Left colon (tissue), 2 donors: ENCODE data around the gene EGR1. TPM values are rescaled to one million over a fixed set of nuclear protein-coding genes. Genes with fewer than 3 reads are reported as not detected.
A peak's percentile ranks its signal among the peaks of the same experiment; 100 is the strongest.

ENCODE experiments used
- ATAC-seq: fragments of 200-7000 bp; cut with Tn5 transposase; one replicate; pipeline ENCODE4 v1.9.1; 2020; ENCODE audit warnings: mild to moderate bottlenecking, moderate library complexity
- DNase-seq, 2 donors: peaks; one replicate each; pipeline ENCODE4 v3.0.0-alpha.2; 2020
- intact Hi-C, 2 donors: fragments of 100-400 bp; cut with DNase I in 1 of 2; cut with micrococcal nuclease in 1 of 2; formaldehyde crosslinking; loops; one replicate each; pipeline versions ENCODE4 v1.11.2 to v1.14.0; 2022; cut with DNase I, micrococcal nuclease
- total RNA-seq, 2 donors: library from RNA; stranded (reverse); fragmentation: NEBNext Ultra II Directional; extraction: Animal tissue kit (Norgen Biotek cat#: 25700); gene quantifications; one replicate each; pipeline ENCODE4 v1.2.1, GENCODE V29; 2021
- donor health status: DM: no; HTN: no; CAD: no.
- donor health status: DM: yes; HTN: yes; CAD: no.

The EGR1 gene
- total RNA-seq, 2 donors from 2014 or later = 29.8 to 102 TPM

DNA sequence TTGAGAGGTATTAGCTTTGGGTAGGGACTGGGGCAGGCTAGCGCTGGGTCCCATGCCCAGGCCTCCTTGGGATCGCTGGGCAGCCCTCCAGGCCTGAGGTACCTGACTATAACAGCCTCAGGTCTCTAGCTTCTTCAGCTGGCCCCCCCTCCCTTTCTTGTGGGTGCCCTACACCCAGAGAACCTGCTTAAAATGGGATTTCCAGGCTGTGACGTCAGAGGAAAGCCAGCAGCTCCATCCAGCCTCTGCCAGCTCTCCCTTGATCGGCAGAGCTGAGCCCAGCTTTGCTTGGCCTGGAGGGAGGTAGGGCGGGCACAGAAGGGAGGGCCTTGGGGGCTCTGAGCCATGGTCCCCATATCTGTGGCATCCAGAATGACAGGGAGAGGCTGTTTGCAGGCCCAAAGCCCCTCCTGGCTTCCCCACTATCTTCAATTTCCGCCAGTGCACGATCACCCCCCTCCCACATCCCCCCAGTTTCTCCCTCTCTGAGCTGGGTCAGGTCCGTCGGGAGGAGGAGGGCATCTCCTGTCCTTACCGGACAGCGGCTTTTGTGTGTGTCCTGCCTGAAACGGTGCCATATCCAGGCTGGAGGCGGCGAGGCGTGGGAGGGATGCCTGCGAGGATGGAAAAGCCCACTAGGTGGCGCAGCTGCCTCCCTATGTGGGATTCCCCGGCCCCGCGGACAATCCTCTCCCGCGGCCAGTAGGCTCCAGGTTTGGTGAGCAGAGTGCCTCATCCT is 15.6 kb upstream of the EGR1 start:
- DNase-seq (peak; percentile 73 to 93), ATAC-seq (peak; percentile 97)
- intact Hi-C loops = loop anchor here (5.0 to 10.0 kb wide), 2 partner anchors 53 to 55 kb away; no protein-coding TSS in a partner anchor

- intact Hi-C loops = loop anchor here in 1 of 2 donors (5.0 kb wide), 1 partner anchor 51 kb away; no protein-coding TSS in a partner anchor
- DNase-seq (no peak), ATAC-seq (no peak)
Measured at GRCh38 chr5:138450971-138451370, 14.3 kb upstream of the EGR1 start.

DNA sequence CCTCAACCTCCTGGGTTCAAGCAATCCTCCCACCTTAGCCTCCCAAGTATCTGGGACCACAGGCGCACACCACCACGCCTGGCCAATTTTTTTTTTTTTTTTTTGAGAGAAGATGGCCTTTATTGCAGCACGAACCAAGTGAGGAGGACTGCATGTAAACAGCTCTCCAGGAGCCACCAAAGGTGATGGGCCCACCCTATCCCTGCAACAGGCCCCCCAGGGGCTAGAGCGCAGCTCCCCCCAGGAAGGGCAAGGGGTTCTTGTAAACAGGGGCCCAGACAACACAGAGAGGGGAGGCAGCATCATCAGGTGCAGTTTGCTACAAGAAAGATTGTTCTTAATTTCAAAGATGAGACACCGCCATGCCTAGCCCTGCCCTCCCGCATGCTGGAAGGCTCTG is 12.6 kb upstream of the EGR1 start:
- intact Hi-C loops = loop anchor here in 1 of 2 donors (5.0 kb wide), 1 partner anchor 50 kb away; no protein-coding TSS in a partner anchor
- ATAC-seq = no peak
- no peak for DNase-seq

GRCh38 chr5:138453590-138453989 is 11.7 kb upstream of the EGR1 start:
- intact Hi-C loops = loop anchor here in 1 of 2 donors (5.0 kb wide), 1 partner anchor 49 kb away; no protein-coding TSS in a partner anchor
- DNase-seq (no peak), ATAC-seq (no peak)

GRCh38 chr5:138454121-138454520 is 11.2 kb upstream of the EGR1 start:
- ATAC-seq (no peak), DNase-seq (no peak)
- intact Hi-C loops = loop anchor here in 1 of 2 donors (5.0 kb wide), 1 partner anchor 48 kb away; no protein-coding TSS in a partner anchor

DNA sequence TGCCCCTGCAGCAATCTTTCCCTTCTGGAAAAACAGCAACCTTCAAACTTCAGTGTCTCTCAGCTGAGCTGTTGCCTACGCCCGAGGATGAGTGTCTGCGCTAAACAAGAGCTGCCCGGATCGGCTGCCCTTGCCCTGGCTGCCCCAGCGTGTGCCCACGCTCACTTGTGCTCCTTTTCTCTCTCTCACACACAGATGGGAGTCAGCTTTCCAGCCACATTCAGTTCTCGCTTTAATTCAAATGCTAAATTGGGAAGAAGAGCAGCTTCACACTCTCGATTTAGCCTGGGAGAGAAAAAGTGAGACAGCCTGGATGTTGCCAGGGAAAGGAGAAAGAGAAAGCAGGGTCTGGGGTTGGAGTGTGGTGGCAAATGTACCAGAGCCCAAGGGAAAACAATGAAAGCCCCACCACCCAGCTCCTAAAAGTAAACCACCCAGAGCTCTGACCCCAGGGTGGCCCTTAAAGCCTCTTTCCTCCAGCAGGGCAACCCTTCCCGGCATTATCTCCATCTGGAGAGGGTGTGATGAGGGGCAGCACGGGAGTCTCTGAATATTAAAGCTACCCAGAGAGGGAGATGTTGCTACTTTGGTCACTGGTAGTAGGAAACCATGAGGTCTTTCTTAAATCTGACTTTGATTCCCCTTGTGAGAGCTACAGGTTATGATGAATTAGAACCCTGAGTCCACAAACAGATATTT is 9.9 kb upstream of the EGR1 start:
- DNase-seq = no peak
- no peak for ATAC-seq

GRCh38 chr5:138457531-138458275 is 7.6 kb upstream of the EGR1 start:
- intact Hi-C loops = no loop called here
- no peak for ATAC-seq
- DNase-seq = no peak

More for the DNA sequence above, 9.9 kb upstream of the EGR1 start:
- intact Hi-C loops = no loop called here

DNA sequence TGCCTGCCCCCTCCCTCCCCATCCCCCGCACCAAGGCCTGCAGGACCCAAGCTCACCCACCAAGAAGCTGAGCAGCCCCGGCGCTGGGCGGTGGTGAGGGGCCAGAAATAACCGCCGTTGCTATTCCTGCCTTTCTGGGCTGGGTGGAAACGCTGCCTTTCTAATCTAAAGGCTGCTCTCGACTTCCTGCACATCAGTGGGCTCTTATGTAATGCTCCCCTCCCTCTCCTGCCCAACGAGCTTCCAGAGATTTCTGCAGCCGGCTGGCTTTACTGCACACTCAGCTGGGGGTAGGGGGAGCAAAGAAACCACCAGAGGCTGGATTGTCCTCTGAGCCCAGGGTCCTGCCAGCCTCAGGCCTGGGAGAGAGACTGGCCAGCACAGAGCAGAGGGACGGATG is 6.9 kb upstream of the EGR1 start:
- ATAC-seq (no peak), DNase-seq (no peak)
- intact Hi-C loops = no loop called here

DNA sequence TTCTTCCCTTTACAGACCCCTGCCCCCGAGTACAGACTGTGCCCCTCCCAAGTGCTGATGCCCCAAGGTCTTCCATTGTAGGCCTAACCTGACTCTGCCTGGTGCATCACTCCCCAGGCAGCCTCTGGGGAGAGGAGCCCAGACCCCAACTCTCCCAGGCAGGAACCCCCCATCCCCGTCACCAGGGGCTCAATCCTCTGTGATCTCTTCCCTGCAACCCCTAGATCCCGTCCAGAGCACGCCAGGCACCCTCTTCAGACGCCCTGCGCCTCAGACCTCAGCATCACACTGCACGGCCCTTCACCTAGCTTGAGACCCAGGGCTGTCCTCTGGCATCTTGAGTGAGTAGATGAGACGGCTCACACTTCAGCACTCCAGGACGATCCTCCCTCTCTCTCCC is 6.4 kb upstream of the EGR1 start:
- intact Hi-C loops = no loop called here
- DNase-seq = no peak
- ATAC-seq = no peak

- ATAC-seq (no peak), DNase-seq (peak; percentile 56 to 58)
- intact Hi-C loops = no loop called here
Measured at GRCh38 chr5:138459311-138459933, 5.9 kb upstream of the EGR1 start.

DNA sequence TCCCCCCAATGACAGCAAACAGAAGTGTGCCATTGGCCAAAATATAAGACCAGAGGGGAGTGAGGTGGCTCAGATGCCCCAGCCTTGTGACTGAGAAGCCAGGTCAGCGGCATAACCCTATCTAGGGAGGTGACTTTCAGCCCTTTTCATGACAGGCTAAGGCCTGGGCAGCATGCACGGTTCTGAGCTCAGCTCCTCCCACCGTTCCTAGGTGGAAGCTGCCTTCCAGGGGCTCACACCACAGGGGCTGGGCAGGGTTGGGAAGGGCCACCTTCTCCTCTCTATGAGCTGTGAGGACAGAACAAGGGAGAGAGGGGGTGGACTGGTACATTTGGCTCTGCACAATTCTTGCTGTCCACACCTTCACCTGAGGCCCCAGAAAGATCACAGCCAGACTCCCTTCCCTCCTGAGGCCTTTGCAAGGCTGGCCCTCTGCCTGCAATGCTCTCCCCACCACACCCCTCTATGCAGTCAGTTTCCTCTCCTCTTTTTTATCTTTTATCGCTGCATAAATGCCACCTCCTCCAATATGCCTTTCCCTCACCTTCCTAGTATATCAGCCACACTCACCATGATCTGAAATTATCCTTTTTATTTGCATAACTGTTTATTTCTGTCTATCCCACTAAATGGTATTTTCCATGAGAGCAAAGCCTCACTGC is 5.1 kb upstream of the EGR1 start:
- intact Hi-C loops = no loop called here
- no peak for DNase-seq
- no peak for ATAC-seq

- DNase-seq (no peak), ATAC-seq (no peak)
- intact Hi-C loops = no loop called here
Measured at GRCh38 chr5:138461343-138462125, 3.7 kb upstream of the EGR1 start.

DNA sequence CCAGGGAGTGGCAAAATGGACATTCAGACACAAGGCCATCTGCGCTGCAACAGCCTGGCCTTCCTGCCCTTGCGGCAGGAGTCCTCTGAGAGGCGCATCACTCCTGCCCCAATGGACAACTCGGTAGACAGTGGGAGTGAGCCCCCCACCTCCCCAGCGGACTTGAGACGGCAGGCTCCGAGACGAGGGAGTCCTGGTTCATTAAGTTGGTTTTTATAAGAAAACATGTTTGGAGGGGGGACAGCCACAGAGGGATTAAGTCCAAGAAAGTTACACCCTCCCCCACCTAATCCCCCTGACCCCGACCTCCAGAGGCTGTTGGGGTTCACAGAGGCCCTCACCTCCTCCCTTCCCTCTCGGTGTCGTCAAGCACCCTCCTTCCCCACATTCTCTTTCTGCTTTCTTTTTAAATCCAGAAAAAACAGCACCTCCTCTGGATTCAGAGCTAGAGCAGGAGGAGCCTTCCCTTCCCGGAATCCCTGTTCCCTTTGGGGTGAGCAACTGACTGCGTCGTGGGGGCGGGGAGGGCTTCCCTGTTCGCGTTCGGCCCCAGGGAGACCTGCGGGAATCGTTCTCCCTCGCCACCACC is 1.8 kb upstream of the EGR1 start:
- ATAC-seq (peak; percentile 11), DNase-seq (peak; percentile 46 to 50)
- intact Hi-C loops = no loop called here

- ATAC-seq = peak; percentile 74
- intact Hi-C loops = no loop called here
- peak; percentile 95 to 96 for DNase-seq
Measured at GRCh38 chr5:138464008-138464387, 1.3 kb upstream of the EGR1 start.

GRCh38 chr5:138464388-138465260 is 655 bp upstream of the EGR1 start:
- ATAC-seq = peak; percentile 80
- intact Hi-C loops = no loop called here
- peak; percentile 94 to 98 for DNase-seq

DNA sequence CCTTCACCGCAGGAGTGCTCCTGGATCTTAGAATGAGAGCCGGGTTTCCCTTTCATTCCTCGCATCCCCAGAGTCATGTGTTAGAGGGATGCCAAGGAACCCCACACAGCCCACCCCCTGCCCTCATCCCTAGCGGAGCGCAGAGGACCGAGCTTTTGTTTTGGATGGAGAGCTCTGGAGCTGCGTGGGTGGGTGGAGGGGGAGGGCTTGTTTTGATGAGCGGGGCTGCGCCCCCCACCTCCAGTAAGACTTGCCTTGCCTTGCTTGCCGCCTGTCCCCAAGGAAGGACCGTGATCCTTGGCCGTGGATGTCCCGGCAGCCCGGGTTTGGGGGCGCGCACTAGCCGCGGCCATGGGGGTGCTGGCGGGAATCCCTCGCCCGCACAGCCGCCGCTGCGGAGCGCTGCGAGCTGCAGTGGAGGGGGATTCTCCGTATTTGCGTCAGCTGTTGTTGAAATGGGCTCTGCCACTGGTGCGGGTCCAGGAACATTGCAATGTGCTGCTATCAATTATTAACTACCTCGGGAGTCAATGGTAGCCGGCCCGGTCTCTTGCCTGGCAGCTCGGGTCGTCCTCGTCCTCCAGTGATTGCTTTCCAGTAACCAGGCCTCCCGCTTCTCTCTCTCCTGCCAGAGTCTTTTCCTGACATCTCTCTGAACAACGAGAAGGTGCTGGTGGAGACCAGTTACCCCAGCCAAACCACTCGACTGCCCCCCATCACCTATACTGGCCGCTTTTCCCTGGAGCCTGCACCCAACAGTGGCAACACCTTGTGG is 1.0 kb downstream of the EGR1 start:
- ATAC-seq (no peak), DNase-seq (peak in 1 of 2 donors; percentile 34)

More for the DNA sequence above, 1.0 kb downstream of the EGR1 start:
- intact Hi-C loops = no loop called here
